DOHH2 (cell line): ENCODE results near the gene MSI1.

Experiments
- CTCF ChIP-seq: fragments of 200-600 bp; sonication (generic); IDR thresholded peaks from one replicate; pipeline ENCODE4 v1.5.1; 2014; ENCODE audit warnings: antibody characterized with exemption, mild to moderate bottlenecking, low read depth, low read length; ENCODE audit not compliant: poor library complexity, severe bottlenecking
- EZH2phosphoT487 ChIP-seq: fragments of 200-600 bp; sonication (generic); IDR thresholded peaks from 2 replicates; pipeline ENCODE4 v1.6.1; 2017; ENCODE audit warnings: borderline replicate concordance, mild to moderate bottlenecking, antibody characterized with exemption, low read length, moderate library complexity, mixed read lengths

GRCh38 chr12:120324841-120325417 is 44.0 kb downstream of the MSI1 start:
- TF ChIP-seq CTCF (no peak), EZH2phosphoT487 (no peak)
